ENCODE results near the gene SHC3. TPM values are rescaled to one million over a fixed set of nuclear protein-coding genes. Genes with fewer than 3 reads are reported as not detected.

Gene SHC3
- total RNA-seq, 1 donor from 2014 or later = 0.96 TPM

DNA sequence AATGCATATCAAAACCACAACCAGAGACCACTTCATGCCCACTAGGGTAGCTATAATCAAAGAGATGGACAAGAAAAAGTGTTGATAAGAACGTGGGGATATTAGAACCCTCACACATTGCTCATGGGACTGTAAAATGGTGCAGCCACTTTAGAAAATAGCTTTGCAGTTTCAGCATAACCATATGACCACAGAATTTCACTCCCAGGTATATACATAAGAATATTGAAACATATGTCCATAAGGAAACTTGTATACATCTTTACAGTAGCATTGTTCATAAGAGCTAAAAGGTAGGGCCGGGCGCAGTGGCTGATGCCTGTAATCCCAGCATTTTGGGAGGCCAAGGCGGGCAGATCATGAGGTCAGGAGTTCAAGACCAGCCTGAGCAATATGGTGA, 131.0 kb downstream of the SHC3 start:
- Histone ChIP-seq H3K36me3 (no peaks in the 10 kb centered on the region), H3K4me1 (no peaks in the 10 kb centered on the region), H3K27me3 (ENCODE audit: low read depth) (no peaks in the 10 kb centered on the region), H3K9me3 (replicated peaks) (no peaks in the 10 kb centered on the region), H3K4me3 (no peak overlapping the region), H3K27ac (replicated peaks) (no peak overlapping the region)
- intact Hi-C loops (cut with micrococcal nuclease) = no loop called here
- TF ChIP-seq, protein P1, sequence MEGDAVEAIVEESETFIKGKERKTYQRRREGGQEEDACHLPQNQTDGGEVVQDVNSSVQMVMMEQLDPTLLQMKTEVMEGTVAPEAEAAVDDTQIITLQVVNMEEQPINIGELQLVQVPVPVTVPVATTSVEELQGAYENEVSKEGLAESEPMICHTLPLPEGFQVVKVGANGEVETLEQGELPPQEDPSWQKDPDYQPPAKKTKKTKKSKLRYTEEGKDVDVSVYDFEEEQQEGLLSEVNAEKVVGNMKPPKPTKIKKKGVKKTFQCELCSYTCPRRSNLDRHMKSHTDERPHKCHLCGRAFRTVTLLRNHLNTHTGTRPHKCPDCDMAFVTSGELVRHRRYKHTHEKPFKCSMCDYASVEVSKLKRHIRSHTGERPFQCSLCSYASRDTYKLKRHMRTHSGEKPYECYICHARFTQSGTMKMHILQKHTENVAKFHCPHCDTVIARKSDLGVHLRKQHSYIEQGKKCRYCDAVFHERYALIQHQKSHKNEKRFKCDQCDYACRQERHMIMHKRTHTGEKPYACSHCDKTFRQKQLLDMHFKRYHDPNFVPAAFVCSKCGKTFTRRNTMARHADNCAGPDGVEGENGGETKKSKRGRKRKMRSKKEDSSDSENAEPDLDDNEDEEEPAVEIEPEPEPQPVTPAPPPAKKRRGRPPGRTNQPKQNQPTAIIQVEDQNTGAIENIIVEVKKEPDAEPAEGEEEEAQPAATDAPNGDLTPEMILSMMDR (IDR thresholded peaks at IDR 0.05; ENCODE audit: borderline replicate concordance) = no peak
- DNase-seq = no peak

DNA sequence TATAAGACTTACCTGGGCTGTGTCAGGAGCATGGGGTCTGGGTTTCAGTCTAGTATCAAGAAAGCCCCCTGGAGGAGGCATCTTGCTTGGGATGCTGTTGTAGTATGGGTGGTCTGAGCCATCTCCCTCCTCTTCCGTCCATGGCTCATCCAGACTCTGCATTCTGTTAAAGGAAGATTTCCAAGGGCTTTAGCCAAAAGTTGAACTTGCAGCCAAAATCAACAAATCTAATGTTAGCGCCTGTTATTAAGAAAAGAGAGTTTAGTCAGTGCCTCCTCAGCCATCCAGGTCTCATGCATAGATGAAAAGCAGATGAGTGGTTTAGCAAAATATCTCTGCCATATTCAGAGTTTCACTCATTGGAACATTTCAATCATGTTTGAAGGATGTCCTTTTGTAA, 131.8 kb downstream of the SHC3 start:
- peak overlapping the region; percentile 21 for H3K27ac ChIP-seq (replicated peaks)
- DNase-seq = no peak
- H3K4me1 ChIP-seq = no peaks in the 10 kb centered on the region
- no peaks in the 10 kb centered on the region for H3K36me3 ChIP-seq
- intact Hi-C loops (cut with micrococcal nuclease) = no loop called here
- H3K4me3 ChIP-seq = no peak overlapping the region
- TF ChIP-seq, protein P1 (IDR thresholded peaks at IDR 0.05; ENCODE audit: borderline replicate concordance) = no peak
- H3K27me3 ChIP-seq (ENCODE audit: low read depth) = no peaks in the 10 kb centered on the region
- H3K9me3 ChIP-seq (replicated peaks) = no peaks in the 10 kb centered on the region

DNA sequence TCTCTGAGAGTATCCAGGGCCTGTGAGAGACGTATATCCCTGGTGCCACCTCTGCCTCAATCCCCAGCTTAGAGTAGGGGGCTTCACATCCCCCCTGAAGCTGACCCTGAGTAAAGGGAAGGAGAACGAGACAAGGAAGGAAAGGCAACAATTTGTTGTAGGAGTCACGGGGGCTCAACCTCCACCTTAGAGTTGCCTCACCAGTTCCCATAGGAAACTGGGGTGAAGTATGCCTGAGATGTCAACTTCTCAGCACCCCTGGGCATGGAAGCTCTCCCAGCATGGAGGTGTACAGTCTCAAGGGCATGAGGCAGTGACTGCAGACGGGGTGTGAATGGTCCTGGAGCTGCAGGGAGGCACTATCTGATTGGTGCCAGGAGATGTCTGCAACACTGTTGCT, 133.7 kb downstream of the SHC3 start:
- Histone ChIP-seq H3K4me3 (no peak overlapping the region), H3K4me1 (no peaks in the 10 kb centered on the region), H3K27me3 (ENCODE audit: low read depth) (no peaks in the 10 kb centered on the region), H3K27ac (replicated peaks) (no peak overlapping the region), H3K9me3 (replicated peaks) (no peaks in the 10 kb centered on the region), H3K36me3 (no peaks in the 10 kb centered on the region)
- TF ChIP-seq, protein P1 (IDR thresholded peaks at IDR 0.05; ENCODE audit: borderline replicate concordance) = no peak
- intact Hi-C loops (cut with micrococcal nuclease) = no loop called here
- DNase-seq = no peak

DNA sequence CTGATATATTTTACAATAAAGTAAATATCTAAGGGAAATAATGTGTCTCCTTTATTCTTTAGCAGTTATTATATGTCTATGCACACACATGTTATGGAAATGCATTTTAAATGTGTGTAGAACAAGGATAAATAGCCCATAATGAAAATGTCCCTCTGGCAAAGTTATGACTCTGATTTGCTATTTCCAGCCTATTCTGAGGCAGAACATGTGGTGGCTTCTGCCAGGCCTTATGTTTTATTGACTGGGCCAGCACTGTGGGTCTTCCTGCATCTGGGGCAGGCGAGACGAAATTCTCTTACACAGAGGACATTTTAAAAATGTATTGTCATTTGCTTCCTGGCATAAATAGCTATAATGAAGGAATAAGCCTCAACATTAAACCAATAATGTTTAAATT, 134.5 kb downstream of the SHC3 start:
- no peak overlapping the region for H3K4me3 ChIP-seq
- DNase-seq = no peak
- H3K27ac ChIP-seq (replicated peaks) = no peak overlapping the region
- H3K4me1 ChIP-seq = no peaks in the 10 kb centered on the region
- H3K36me3 ChIP-seq = no peaks in the 10 kb centered on the region
- TF ChIP-seq, protein P1 (IDR thresholded peaks at IDR 0.05; ENCODE audit: borderline replicate concordance) = no peak
- intact Hi-C loops (cut with micrococcal nuclease) = no loop called here
- no peaks in the 10 kb centered on the region for H3K9me3 ChIP-seq (replicated peaks)
- no peaks in the 10 kb centered on the region for H3K27me3 ChIP-seq (ENCODE audit: low read depth)

DNA sequence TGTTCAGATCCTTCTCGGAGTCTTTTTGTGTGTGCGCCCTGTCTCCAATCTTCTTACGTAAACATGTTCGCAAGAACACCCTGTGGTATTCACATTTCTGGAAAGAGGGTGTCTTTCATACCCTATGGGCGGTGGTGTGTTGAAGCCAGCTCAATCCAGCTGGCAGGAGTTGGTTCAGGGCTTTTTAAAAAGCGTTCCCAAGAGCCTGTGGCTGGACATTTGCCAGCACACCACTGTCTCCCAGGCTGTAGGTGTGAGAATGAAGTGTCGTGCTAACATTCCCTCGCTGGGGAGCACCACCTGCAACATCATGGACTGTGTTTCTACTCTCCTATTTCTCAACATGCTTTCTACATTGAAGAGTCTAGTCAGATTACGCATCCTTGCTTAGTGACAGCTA, 135.6 kb downstream of the SHC3 start:
- DNase-seq = no peak
- intact Hi-C loops (cut with micrococcal nuclease) = no loop called here
- TF ChIP-seq, protein P1 (IDR thresholded peaks at IDR 0.05; ENCODE audit: borderline replicate concordance) = no peak

GRCh38 chr9:89039664-89040063, 139.0 kb downstream of the SHC3 start:
- TF ChIP-seq, protein P1 (IDR thresholded peaks at IDR 0.05; ENCODE audit: borderline replicate concordance) = no peak
- intact Hi-C loops (cut with micrococcal nuclease) = no loop called here
- no peaks in the 10 kb centered on the region for H3K36me3 ChIP-seq
- H3K9me3 ChIP-seq (replicated peaks) = no peaks in the 10 kb centered on the region
- no peaks in the 10 kb centered on the region for H3K27me3 ChIP-seq (ENCODE audit: low read depth)
- no peak overlapping the region for H3K4me3 ChIP-seq
- no peak overlapping the region for H3K27ac ChIP-seq (replicated peaks)
- H3K4me1 ChIP-seq = peaks cover 14% of the 10 kb centered on the region
- DNase-seq = no peak

More for the DNA sequence above, 135.6 kb downstream of the SHC3 start:
- H3K27me3 ChIP-seq (ENCODE audit: low read depth) = no peaks in the 10 kb centered on the region
- H3K27ac ChIP-seq (replicated peaks) = no peak overlapping the region
- H3K36me3 ChIP-seq = no peaks in the 10 kb centered on the region
- no peaks in the 10 kb centered on the region for H3K9me3 ChIP-seq (replicated peaks)
- peaks cover 2% of the 10 kb centered on the region for H3K4me1 ChIP-seq
- H3K4me3 ChIP-seq = no peak overlapping the region
